Glomerular endothelial cell (primary cell): Measurements from ENCODE around the gene PDPK1. TPM values are rescaled to one million over a fixed set of nuclear protein-coding genes. Genes with fewer than 3 reads are reported as not detected.

Experiments used
- DNase-seq: peaks from one replicate; pipeline ENCODE4 v3.0.0-alpha.2; 2011; ENCODE audit warnings: low read depth, low spot score; ENCODE audit errors: extremely low read depth
- total RNA-seq: library from RNA; depleted of rRNA; stranded (reverse); fragments of >200 nt; gene quantifications from 2 replicates; pipeline ENCODE4 v1.2.3, GENCODE V29; 2015

Gene PDPK1
- total RNA-seq, 1 donor from 2014 or later, result 32.0 TPM

DNA sequence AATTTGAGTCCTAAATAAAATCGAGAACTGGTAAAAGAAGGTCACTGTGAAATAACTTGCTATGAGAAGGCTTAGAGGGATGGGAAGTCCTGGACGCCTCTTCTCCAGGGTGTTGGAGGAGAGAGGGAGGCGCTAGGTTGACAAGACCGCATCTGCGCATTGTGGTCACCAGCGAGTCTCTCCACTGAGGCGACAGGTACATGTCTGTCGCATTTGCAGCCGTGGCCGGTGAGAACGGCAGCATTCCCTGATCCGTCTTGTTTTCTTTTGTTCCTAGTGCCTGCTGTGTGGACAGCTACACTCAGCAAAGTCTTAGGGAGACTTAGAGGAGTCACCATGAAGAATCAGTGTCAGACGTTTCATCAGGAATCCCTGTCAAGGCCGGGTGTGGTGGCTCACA, 32.1 kb upstream of the PDPK1 start:
- no peak for DNase-seq

DNA sequence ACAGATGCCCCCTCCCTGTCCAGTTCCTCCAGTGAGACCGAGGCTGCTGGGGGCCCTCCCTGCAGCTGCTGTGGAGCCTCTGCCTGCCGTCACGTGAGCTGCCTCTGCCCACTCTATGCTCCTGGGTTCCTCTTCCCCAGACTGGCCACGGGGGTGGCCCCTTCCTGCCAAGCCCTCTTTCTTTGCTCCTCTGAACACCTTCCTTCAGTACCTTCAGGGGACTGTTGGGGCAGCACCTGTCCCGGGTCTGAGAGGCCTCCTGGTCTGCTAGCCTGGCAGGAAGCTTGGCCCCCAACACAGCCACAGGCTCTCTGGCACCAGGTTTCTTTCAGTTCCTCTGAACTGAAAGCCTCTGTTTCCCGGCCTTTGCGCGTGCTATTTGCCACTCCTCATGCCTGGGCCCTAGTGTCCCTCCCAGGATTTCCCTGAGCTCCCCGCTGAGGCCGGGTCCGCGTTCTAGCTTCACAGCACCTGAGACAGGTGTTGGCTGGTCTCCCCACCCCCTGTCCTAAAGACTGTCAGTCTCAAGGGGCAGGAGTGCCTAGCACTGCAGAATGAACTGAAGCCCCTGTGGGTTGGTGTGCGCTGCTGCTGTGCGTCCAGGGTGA, 30.7 kb upstream of the PDPK1 start:
- DNase-seq, result no peak

DNA sequence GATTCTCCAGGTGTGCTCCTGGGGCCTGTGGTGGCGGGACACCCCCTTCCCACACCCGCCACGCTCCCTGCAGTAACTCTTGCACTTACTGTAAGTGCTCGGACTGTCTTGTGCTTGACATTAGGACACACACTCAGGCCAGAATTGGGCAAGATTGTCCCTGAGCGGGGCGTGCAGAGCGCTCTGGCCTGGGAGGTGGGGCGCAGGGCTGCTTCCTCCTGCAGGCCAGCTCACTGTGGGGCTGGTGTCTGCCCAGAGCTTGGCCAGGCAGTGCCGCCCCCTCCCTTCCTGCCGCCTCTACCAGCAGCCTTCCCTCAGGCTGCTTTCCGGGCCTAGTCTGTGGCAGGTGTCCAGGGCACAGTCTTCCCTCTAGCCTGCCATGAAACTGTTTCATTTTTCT, 30.2 kb upstream of the PDPK1 start:
- DNase-seq, result no peak

DNA sequence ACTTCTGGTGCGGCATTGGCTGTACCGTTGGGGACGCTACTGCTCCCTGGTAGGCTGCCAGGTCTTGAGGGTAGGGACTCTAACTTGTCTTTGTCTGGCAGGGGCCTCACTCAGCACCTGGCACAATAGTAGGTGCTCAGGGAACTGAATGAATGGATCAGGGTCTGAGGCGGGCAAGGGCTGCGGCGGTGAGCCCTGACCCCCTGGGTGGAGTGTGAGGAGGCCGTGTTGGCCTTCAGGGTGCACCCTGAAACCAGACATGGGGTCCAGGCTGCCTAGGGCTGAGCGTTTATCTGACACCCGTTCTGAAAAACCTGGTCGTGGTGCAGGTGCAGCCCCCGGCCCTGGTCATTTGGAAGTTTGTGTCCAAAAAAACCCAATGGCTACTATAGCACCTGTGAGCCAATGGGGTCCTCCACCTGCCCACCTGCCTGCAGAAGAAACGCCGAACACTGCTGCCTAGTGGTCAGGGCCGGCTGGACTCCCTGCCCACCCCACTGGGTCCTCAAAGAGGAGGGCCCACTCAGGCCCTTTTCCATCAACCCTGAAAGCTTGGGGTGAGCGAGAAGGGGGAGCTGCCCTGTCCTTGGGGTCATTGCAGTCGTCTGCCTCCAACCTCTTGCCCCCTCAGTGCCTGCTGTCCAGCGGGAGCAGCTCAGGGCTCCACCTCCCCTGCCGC, 29.0 kb upstream of the PDPK1 start:
- DNase-seq, result no peak

DNA sequence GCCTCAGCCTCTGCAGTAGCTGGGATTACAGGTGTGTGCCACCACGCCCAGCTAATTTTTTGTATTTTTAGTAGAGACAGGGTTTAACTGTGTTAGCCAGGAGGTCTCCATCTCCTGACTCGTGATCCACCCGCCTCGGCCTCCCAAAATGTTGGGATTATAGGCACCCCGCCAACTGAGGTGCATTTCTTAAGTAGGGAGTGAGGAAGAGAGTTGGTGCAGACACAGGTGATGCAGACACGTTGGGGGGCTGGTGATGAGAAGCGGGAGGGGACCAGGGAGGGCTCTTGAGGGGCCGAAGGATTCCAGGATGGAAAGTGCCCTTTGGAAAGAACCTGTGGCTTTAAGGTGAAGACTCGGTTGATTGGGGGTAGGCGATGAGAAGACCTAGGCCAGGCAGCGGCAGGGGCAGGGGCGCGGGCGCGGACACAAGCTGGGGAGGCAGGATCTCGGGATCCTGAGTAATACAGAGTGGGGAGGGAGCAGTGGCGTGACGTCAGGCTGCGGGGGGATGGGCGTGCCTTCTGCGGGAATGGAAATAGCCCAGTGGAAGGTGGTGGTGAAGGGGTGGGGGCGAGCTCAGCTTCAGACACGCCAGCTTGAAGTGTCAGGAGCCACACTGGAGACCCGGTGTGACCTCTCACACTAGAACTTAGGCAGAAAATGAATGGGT, 26.6 kb upstream of the PDPK1 start:
- no peak for DNase-seq

DNA sequence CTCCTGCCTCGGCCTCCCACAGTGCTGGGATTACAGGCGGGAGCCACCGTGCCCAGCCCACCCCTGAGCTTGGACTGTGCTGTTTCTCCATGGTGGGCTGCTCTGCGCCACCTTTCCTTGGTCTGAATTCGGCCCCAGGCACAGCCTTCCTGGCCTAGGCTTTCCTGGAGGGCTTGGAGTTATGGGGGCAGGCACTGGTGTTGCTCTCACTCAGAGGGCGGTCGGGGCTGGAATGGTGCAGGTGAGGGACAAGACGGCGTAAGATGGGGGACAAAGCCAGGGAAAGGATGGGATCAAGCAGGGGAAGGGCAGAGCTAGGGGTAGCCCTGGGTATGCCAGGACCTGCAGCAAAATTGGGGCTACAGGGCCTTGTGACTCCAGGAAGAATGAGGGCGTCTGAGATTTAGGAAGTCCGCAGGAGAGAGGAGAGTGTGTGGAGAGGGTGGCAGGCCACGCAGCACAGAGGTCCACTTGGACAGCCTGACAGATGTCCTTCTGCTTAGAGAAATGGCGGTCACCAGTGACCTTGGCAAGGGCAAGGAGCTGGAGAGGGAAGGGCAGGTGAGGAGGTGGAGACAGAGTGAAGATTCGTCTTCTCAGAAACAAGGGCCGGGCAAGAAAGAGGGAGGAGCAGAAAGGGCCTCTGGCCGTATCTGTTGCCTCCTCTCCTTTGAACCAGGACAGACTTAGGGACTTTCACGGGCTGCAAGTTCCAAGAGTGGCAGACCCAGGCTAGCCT, 25.7 kb upstream of the PDPK1 start:
- DNase-seq, result no peak

DNA sequence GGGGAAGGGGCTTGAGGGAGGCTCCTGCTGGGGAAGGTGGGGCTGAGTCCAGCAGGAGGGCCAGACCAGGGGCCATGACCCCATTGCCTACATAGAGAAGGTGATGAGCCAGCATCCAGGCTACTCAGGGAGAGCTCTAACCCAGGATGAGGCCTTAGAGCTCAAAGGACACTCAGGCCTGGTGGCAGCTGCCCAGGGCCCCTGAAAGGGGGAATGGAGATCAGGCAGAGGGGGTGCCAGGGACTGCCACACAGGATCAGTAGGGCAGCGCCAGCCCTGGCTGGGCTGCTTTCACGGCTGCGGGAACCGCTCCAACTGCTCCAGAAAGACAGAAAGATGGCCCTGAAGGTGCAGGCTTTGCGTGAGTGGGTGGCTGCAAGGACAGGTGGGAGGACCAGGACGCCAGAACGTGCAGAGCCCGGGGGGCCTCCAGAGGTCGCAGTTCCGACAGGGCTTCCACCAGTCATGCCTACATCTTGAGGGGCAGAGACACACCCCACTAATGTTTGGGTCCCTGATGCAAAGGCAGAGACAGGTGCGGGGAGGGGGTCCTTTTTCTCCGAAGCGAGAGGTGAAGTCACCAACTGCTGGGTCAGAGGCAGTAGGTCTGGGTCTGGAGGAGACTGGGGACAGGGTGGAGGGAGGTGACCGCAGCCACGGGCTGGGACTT, 25.0 kb upstream of the PDPK1 start:
- no peak for DNase-seq

DNA sequence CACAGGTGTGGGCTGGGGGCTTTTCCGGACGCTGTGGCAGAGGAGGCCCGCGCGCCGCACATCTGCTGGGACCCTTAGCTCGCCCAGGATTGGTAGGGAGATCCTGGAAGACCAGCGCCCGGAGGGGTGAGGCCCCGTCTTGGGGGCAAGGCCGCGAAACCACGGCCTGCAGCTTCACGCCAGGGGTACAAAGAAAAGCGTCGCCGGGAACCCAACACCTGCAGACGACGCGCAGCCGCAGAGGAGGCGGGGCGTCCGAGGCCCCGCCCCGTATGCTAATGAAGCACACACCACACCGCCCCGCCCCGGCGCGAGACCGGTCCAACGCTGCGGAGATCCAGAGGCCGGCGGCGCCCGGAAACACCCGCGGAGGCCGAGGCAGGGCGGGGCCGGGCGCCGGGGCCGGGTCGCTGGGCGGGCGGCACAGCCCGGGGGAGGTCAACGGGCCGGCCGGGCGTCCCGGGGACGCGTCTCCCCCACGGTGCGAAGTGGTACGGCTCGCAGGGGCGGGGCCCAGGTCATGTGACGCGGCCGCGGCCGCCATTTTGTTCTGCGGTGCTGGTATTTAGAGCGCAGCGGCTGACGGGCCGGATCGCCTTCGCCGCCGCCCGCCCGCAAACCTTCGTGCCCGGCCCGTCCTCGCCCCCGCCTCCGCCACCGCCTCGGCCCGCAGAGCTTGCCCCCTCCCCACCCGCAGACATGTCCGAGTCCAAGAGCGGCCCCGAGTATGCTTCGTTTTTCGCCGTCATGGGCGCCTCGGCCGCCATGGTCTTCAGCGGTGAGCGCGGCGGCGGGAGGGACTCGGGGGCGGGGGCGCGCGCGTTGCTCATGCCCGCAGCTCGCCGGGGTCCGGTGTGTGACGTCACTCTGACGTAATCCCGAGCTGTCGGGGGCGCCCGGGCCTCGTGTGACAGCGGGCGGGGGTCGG, 24.2 kb upstream of the PDPK1 start, which contains the start of gene ATP6V0C:
ATP6V0C (plus strand) TSS at position 548 of the 928 bp plus-strand sequence; CDS start at position 700, 152 bp downstream.
- no peak for DNase-seq

DNA sequence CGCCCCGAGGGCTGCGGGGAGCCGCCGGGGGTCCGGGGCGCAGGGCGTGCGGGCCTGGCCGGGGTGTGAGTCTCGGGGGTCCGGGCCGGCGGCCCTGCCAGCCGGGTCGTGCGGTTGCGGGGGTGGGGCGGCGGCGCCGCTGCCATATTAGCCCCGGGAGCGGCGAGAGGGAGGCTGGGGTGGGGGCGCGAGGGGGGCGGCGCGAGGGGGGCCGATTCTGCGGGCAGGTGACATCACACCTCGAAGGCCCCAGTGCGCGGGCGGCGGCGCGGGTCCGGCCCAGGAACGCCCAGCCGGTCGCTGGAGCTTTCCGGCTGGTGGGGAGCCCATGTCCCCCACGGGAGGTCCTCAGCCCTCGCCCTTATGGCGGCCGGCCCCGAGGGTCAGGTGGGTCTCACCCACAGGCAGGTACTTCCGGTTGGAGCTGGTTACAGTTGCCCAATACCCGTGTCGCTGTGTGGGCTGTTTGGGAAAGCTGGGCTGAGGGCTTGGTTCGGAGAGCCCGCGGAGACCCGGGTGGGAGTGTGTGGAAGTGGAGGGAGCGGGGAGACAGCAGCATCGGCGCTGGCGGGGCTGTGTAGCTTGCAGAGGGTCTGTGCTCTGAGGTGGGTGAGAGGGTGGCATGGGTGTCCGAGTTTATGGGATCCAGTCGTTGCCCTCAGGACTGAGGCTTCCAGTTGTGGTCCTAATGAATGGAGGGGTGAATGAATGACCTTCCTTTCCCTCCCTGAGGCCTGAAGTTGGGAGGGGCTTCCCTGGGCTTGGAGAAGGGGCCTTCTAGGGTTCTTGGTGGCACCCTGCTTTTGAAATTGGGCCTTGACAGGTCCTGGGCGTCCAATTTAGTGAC, 23.3 kb upstream of the PDPK1 start:
- no peak for DNase-seq

DNA sequence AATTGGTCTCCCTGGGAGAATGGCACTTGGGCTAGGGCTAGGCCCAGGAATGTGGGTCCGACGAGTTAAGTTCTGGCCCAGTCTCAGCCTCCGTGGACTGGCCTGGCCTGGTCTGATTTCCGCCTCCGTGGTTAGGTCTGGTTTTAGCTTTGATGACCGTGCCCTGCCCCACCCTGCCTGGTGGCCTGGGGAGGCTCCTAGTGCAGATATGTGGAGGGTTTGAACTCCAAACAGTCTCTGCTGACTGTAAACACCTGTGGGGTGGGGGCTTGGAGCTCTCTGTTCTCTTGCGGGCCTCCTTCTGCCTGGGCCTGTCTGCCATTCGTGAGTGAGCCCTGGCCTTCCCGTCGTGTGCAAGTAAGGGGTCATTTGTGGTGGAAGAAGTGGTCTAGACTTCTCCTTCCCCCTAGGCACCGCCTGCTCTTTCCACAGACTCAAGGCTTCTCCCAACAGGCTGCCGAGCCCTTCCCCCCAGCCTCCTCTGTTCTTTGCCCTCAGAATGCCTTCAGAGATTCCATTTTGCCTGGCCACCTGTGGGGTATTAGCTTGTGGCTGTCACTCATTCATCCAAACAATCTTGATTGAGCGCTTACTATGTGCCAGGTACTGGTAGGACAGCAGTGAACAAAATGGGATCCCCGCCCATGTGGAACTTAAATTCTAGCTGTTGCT, 22.5 kb upstream of the PDPK1 start:
- DNase-seq, result no peak

DNA sequence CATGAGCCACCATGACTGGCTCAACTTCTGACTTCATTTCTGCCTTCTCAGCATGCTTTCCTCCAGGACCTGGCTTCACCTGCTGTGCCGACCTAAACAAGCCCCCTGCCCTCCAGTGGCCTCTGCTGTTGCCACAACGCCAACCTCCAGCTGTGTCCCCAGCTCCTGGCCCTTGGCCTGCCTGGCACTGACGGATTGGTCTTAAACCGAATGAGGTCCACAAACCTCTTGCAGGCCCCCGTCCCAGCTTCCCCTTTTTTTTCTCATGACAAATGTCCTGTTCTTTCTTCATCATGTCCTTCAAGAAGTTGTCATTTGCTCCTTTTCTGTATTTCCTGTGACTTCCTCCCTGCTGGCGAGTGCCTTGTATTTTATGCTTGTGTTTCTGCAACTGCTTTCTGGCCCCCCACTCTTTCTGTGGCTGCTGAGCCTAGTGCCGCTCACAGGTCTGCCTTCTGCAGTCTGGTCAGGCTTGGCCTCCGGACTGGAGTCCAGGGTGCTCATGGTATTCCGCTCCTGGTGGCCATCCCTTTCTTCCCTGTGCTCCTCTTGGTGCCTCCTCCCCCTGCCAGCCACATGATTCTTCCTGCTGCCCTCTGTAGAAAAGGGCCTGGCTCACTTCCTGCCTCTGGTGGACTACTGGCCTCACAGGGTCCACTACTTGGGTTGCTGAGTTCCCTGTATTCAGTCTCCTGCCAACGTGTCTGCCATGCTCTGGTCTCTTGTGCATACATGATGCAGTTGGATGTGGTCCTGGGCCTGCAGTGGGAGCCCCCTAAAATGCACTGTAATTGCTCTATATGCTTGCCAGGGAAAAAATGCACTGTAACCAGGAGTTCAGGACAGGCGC, 21.2 kb upstream of the PDPK1 start:
- DNase-seq, result no peak

DNA sequence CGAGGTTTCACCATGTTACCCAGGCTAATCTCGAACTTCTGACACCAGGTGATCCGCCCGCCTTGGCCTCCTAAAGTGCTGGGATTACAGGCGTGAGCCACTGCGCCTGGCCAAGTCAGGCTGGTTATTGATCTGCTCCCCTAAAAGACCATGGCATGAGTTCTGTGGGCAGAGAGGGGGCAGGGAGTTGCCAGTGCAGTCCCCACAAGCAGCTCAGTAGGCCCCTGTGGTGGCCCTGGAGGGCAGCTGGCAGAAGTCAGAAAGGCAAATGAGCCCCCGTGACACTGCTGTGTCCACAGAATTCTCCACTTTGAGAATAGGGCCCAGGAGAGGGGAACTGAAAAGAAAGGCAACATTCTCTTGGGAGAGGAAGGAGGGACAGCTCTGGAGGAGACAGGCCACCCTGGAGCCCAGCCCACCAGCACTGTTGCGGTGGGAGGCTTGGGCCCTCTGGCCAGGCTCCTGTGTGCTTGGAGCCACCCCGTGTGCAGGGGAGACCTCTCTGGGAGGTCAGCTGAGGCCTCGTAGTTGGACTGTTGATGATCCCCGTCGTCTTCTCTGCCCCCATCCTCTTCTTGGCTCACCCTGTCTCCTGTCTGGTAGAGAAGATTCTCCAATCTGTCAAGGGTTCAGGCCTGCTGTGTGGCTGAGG, 19.7 kb upstream of the PDPK1 start:
- DNase-seq, result no peak

DNA sequence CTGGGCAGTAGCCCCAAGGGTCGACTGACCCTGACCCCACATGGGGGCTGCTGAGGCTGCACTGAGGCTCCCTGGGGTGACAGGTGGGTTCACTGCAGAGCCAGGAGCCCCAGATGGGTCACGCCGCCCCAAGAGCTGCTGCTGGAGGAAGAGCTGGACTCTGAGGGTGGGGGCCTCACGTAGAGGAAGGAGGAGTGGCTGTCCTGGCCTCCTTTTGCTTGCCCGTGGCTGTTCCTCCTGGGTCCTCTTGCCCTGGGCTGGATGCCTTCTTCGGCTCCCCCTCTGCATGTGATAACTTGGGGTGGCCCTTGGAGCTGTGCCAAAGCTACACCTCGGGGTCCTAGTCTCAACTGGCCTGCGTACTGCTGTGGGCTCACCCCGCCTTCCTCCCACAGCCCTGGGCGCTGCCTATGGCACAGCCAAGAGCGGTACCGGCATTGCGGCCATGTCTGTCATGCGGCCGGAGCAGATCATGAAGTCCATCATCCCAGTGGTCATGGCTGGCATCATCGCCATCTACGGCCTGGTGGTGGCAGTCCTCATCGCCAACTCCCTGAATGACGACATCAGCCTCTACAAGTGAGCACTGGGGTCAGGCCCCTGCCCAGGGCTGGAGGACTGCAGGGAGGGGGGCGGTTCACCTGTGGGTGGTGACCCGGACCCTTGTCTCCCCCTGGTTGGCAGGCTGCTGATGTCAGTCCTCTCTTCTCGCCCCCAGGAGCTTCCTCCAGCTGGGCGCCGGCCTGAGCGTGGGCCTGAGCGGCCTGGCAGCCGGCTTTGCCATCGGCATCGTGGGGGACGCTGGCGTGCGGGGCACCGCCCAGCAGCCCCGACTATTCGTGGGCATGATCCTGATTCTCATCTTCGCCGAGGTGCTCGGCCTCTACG, 18.8 kb upstream of the PDPK1 start:
- no peak for DNase-seq

DNA sequence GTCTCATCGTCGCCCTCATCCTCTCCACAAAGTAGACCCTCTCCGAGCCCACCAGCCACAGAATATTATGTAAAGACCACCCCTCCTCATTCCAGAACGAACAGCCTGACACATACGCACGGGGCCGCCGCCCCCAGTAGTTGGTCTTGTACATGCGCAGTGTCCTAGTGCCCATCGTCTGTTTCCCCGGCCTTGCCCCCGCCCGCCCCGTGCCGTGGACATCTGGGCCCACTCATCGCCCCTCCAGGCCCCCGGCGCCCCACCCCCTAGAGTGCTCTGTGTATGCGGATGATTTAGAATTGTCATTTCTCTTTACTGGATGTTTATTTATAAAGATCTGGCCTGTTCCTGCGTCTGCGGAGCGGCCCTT, 18.1 kb upstream of the PDPK1 start:
- no peak for DNase-seq

DNA sequence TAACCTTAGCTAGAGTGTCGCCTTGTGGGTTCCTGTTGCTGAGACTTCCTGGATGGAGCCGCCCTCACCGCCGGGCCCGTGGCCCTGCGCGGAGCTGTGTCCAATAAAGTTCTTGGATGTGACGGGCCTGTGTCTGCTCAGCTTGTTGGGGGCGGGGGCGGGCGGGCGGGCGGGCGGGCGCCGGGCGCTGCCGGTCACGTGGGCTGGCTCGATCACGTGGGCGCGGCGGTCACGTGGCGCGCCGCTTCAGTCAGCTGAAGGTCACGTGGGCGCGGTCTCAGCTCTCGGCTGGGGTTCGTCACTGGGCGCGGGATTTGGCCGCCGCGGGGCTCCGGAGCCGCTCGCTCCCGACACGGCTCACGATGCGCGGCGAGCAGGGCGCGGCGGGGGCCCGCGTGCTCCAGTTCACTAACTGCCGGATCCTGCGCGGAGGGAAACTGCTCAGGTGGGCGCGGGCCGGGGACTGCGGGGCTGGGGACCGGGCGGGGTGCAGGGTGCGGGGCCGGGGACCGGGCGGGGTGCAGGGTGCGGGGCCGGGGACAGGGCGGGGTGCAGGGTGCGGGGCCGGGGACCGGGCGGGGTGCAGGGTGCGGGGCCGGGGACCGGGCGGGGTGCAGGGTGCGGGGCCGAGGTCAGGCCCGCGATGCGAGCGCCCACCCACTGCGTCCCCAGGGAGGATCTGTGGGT, 17.6 kb upstream of the PDPK1 start, which contains the start of gene AMDHD2:
AMDHD2 (plus strand) TSS at position 275 of the 687 bp plus-strand sequence; CDS start at position 363, 88 bp downstream.
- DNase-seq, result no peak
